GM18505 (cell line): ENCODE data around the gene NMNAT1.
"Not testable (repeated sequence)": the region's sequence is repeated elsewhere in the genome, so short reads cannot be mapped to it uniquely, and the experiment has no call there.

Source experiments
- ATAC-seq: cut with Tn5 transposase; IDR thresholded peaks from one replicate; pipeline ENCODE4 v1.9.1; 2021; ENCODE audit not compliant: unreplicated experiment
- POLR2A ChIP-seq: IDR thresholded peaks from 4 replicates; pipeline ENCODE4 v1.6.1; 2011; ENCODE audit warnings: borderline replicate concordance; ENCODE audit not compliant: insufficient read depth, insufficient read length; ENCODE audit errors: extremely low read depth

NMNAT1 gene

DNA sequence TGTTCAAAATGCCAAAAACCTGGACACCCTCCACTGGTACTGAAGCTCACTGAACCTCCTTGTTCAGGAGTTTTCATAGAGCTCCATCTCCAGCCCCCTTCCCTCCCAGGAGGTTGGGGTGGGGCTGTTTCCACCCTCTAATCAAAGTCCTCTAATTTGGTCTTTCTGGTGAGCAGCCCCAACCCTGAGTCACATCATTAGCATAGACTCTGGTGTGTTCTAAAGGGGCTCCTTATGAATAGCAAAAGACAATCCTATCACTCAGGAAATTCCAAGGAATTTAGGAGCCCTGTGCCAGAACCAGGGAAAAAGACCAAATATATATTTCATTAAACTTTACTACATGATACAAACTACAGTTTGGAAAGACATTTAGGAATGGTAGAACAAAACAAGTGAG is 76.3 kb downstream of the NMNAT1 start:
- no peak for TF ChIP-seq POLR2A

DNA sequence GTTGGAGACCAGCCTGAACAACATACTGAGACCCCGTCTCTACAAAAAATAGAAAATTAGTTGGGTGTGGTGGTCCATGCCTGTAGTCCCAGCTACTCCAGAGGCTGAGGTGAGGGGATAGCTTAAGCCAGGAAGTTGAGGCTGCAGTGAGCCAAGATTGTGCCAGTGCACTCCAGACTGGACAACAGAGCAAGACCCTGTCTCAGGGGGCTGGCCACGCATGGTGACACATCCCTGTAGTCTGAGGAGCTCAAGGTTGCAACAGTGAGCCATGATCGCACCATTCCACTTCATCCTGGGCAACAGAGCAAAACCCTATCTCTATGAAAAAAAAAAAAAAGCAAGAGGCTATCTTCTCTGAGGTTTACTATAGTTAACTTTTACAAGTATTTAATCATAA is 76.8 kb downstream of the NMNAT1 start:
- no peak for ATAC-seq
- TF ChIP-seq POLR2A, result no peak

More for the DNA sequence above, 76.3 kb downstream of the NMNAT1 start:
- ATAC-seq, result no peak

DNA sequence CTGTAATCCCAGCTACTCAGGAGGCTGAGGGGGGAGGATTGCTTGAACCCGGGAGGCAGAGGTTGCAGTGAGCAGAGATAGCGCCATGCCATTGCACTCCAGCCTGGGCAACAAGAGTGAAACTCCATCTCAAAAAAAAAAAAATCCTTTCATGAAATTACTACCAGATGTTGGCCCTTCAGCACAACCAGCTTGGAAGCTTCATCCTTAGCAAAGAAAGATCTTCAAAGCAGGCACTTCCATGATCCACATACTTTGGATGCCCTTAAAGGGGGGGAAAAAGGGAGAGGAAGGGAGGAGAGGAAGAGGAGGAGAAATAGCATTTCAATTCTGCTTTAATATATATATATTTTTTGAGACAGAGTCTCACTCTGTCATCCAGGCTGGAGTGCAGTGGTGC is 77.4 kb downstream of the NMNAT1 start:
- not testable (repeated sequence) for ATAC-seq

DNA sequence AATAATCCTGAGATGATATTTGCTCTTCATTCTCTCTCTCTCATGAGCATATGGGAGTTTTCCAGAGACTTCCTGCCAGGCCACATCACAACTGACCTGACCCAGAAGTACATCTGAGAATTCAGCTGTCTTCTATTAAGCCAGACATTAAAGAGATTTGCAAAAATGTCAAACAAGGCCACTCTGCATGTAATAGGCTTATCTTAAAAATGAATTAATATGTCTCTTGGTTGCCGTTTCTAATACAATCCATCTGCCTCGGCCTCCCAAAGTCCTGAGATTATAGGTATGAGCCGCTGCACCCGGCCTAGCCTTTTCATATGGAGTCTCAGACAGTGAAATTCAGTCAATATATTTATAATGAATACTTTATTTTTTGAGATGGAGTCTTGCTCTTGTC is 78.7 kb downstream of the NMNAT1 start:
- not testable (repeated sequence) for ATAC-seq

DNA sequence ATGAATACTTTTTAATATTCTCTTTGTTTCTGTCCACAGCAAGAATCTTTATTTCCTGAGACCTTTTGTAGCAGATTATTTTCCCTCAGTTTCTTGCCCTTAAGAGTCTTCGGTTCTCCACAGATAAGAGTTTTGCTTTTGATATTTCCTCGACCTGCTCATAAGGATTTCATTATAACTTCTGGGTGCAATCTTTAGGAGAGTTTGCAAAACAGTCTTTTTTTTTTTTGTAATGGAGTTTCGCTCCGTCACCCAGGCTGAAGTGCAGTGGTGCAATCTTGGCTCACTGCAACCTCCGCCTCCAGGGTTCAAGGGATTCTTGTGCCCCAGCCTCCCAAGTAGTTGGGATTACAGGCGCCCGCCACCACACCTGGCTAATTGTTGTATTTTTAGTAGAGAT is 79.4 kb downstream of the NMNAT1 start:
- TF ChIP-seq POLR2A, result no peak
- ATAC-seq, result no peak

DNA sequence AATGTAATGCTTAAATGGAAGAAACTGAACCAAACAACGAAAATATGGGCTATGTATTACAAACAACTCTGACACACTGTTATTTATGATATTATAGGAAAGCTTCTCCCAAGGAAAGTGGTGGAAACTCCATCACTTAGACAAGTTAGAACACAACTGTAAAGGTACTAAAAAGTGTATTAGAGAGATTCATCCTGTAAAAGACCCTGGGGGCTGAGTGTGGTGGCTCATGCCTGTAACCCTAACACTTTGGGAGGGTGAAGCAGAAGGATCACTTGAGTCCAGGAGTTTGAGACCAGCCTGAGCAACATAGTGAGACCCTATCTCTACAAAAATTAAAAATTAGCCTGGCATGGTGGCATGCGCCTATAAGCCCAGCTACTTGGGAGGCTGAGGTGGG is 82.1 kb downstream of the NMNAT1 start:
- TF ChIP-seq POLR2A, result no peak
- ATAC-seq, result no peak

DNA sequence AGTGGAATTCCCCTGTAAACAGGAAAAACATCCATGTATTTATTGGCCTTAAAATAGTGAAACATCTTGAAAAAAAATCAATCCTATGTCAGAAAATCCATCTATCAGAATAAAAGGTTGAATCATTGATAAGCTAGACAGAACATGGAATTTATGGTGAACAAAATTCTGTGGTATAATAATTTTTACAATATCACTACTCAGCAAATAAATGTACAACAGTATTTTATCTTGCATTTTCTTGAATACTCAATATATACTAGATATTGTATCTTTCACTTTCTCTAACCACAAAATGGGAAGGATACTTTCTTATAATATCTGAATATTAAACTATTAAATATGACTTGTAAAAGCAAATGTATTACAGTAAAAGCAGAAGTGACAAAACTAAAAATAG is 83.8 kb downstream of the NMNAT1 start:
- ATAC-seq, result no peak
- TF ChIP-seq POLR2A, result no peak

DNA sequence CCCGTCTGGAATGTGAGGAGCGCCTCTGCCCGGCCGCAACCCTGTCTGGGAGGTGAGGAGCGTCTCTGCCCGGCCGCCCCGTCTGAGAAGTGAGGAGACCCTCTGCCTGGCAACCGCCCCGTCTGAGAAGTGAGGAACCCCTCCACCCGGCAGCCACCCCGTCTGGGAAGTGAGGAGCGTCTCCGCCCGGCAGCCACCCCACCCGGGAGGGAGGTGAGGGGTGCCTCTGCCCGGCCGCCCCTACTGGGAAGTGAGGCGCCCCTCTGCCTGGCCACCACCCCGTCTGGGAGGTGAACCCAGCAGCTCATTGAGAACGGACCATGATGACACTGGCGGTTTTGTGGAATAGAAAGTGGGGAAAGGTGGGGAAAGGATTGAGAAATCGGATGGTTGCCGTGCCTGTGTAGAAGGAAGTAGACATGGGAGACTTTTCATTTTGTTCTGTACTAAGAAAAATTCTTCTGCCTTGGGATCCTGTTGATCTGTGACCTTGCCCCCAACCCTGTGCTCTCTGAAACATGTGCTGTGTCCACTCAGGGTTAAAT is 85.8 kb downstream of the NMNAT1 start:
- not testable (repeated sequence) for ATAC-seq

DNA sequence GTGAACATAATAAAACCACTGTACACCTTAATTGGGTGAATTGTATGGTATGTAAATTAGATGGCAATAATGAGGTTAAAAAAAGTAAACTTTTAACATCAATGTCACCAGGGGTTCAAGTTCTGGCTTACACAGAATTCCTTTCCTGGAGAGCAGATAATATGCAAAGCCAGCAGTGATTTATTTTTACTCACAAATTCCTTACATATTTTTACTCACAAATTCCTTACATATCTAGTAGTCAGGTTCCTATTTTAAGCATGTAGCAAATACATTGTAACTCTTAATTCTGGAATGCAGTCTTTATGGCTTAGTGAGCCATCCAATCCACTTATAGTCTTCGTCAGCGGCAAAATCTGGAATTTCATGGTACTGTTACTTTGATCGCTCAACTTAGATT is 88.2 kb downstream of the NMNAT1 start:
- ATAC-seq, result no peak
- TF ChIP-seq POLR2A, result no peak

DNA sequence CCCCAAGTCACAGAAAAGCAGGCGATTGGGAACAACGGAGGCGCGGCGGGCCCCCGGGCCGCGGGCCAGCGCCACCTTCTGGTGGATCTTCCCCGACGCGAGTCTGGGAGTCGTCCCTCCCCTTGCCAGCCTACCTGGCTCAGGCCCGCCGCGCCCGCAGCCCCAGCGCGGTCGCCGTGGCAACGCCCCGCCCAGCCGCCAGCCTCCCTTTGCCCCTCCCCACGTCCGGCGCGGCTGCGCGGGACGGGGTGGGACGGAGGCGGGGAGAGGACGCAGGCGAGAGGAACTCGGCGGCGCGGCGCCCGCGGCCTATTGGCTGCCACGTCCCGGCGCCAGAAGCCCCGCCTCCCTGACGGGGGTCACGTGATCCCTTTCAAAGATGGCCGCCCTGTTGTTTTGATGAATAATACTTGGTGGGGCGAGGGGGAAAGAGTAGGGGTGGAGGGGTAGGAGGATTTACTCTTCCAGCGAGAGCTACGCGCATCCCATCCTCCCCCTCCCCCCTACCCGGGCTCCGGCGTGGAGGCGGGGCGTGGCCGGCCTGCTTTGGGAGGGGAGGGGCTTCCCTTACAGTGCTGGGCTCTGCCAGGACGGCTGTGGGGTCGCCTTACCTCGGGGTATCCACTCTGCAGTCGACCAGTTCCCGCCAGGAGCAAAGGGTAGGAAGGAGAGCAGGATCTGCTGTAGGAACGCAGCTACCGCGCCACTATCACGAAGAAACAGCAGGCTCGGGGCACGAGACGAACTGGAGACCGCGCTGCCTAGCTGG is 89.5 kb downstream of the NMNAT1 start, which contains the start of gene UBE4B:
TSS of gene UBE4B (plus strand) at position 369 of the 769 bp plus-strand sequence. CDS start 713 bp downstream, outside the sequence.
- TF ChIP-seq POLR2A, result peak; percentile 65
- ATAC-seq, result peak; percentile 97

DNA sequence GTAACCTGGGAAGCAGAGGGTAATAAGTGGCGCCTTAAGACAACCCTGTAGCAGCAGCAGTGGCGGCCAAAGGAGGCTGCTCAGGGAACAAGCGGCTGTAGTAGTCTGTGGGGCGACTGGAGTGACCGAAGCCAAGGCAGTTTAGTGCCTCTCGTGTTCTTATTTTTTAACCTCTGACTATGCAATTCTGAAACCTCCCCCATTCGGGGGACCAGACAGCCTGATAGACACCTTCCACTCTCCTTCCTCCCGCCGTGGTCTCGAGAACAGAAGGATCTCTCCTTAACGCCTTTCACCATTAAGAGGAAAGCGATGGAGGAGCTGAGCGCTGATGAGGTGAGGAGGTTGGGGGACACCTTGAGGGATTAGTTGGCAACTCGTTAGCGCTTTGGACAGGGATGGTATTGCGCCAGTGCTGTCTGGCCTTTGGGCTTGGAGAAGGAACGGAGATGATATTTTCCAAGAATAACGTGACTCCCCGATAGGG is 90.1 kb downstream of the NMNAT1 start:
- peak; percentile 13 for ATAC-seq
- TF ChIP-seq POLR2A, result no peak
